ENCODE results near the gene LIMS2.

LIMS2 gene

GRCh38 chr2:127634626-127635379, 40.5 kb downstream of the LIMS2 start:
- DNase-seq (ENCODE audit: low read depth, low spot score), result no peak

- DNase-seq (ENCODE audit: low read depth, low spot score), result no peak
Observed at GRCh38 chr2:127634066-127634617, 41.2 kb downstream of the LIMS2 start.

- no peak for DNase-seq (ENCODE audit: low read depth, low spot score)
Observed at GRCh38 chr2:127633556-127634065, 41.7 kb downstream of the LIMS2 start.

GRCh38 chr2:127632592-127633489, 42.5 kb downstream of the LIMS2 start:
- DNase-seq (ENCODE audit: low read depth, low spot score), result no peak

GRCh38 chr2:127631997-127632581, 43.2 kb downstream of the LIMS2 start:
- no peak for DNase-seq (ENCODE audit: low read depth, low spot score)

- no peak for DNase-seq (ENCODE audit: low read depth, low spot score)
Observed at GRCh38 chr2:127631541-127631996, 43.8 kb downstream of the LIMS2 start.

GRCh38 chr2:127630864-127631540, 44.3 kb downstream of the LIMS2 start:
- DNase-seq (ENCODE audit: low read depth, low spot score), result no peak

GRCh38 chr2:127630096-127630863, 45.0 kb downstream of the LIMS2 start:
- DNase-seq (ENCODE audit: low read depth, low spot score), result no peak

GRCh38 chr2:127629637-127630036, 45.7 kb downstream of the LIMS2 start:
- DNase-seq (ENCODE audit: low read depth, low spot score), result no peak

- DNase-seq (ENCODE audit: low read depth, low spot score), result no peak
Observed at GRCh38 chr2:127628767-127629614, 46.3 kb downstream of the LIMS2 start.

- DNase-seq (ENCODE audit: low read depth, low spot score), result no peak
Observed at GRCh38 chr2:127627740-127628571, 47.4 kb downstream of the LIMS2 start.

- no peak for DNase-seq (ENCODE audit: low read depth, low spot score)
Observed at GRCh38 chr2:127626917-127627739, 48.2 kb downstream of the LIMS2 start.

- no peak for DNase-seq (ENCODE audit: low read depth, low spot score)
Observed at GRCh38 chr2:127626175-127626574, 49.2 kb downstream of the LIMS2 start.

- no peak for DNase-seq (ENCODE audit: low read depth, low spot score)
Observed at GRCh38 chr2:127625572-127625951, 49.8 kb downstream of the LIMS2 start.

GRCh38 chr2:127624756-127625571, 50.4 kb downstream of the LIMS2 start:
- DNase-seq (ENCODE audit: low read depth, low spot score), result no peak

GRCh38 chr2:127624320-127624755, 51.0 kb downstream of the LIMS2 start:
- DNase-seq (ENCODE audit: low read depth, low spot score), result no peak
